Measurements from ENCODE around the gene TERT. TPM values are rescaled to one million over a fixed set of nuclear protein-coding genes. Genes with fewer than 3 reads are reported as not detected.

The TERT gene
- total and polyA plus RNA-seq, 12 donors = 0.29 TPM; not detected in 11

DNA sequence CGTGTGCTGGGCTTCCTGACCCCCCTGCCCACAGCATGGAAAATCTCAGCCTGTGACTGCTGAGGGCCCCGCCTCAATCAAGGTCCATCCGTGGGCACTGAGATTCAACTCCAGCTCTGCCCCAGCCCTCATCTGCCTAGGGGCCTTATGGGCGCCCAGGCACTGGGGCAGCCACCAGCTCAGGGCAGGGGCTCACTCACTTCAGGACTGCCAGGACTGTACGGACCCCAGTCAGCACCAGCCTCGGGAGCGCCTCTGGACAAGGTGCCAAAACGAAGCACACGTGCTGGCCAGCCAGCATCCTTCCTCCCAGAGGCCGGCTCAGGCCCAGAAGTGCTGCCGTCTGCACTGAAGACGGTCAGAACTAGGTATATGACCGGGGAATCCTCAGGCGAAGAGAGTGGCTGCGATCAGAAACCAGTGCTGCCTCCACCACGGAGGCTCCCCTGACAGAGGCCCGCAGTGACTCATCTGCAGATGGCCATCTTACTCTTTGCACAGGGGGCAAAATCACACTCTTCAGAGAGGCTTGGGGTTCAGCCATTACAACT lies 30.4 kb upstream of the TERT start:
- TF ChIP-seq POLR2A (IDR thresholded peaks at IDR 0.05) (no peak), CTCF (IDR thresholded peaks at IDR 0.05) (no peak)
- H3K4me3 ChIP-seq = no peak overlapping the region
- intact Hi-C loops (cut with DNase I) = no loop called here
- 82 to 94% (median 91%) methylated on average over 3 to 17 of the region's 17 CpGs for WGBS, 4 donors
- H3K27me3 ChIP-seq = no peaks in the 10 kb centered on the region
- H3K4me1 ChIP-seq (replicated peaks in 1 of 2) = no peaks in the 10 kb centered on the region
- peaks cover 0 to 56% of the 10 kb centered on the region in 2 donors for H3K36me3 ChIP-seq (replicated peaks in 1 of 2)
- no peaks in the 10 kb centered on the region for H3K9me3 ChIP-seq (replicated peaks in 1 of 3)
- no peak overlapping the region for H3K27ac ChIP-seq
- peak in 1 of 7 donors; percentile 17 for DNase-seq

GRCh38 chr5:1324719-1325190 lies 29.9 kb upstream of the TERT start:
- peak in 1 of 7 donors; percentile 16 for DNase-seq
- 84 to 94% (median 93%) methylated on average over 12 to 17 of the region's 17 CpGs for WGBS, 4 donors
- Histone ChIP-seq H3K27ac (no peak overlapping the region), H3K9me3 (replicated peaks in 1 of 3) (no peaks in the 10 kb centered on the region), H3K27me3 (no peaks in the 10 kb centered on the region), H3K4me3 (no peak overlapping the region), H3K4me1 (replicated peaks in 1 of 2) (no peaks in the 10 kb centered on the region), H3K36me3 (replicated peaks in 1 of 2) (peaks cover 0 to 56% of the 10 kb centered on the region in 2 donors)
- intact Hi-C loops (cut with DNase I) = no loop called here
- TF ChIP-seq CTCF (IDR thresholded peaks at IDR 0.05) (no peak), POLR2A (IDR thresholded peaks at IDR 0.05) (no peak)

GRCh38 chr5:1324301-1324700 lies 29.4 kb upstream of the TERT start:
- intact Hi-C loops (cut with DNase I) = no loop called here
- TF ChIP-seq CTCF (IDR thresholded peaks at IDR 0.05) (no peak), POLR2A (IDR thresholded peaks at IDR 0.05) (no peak)
- DNase-seq = peak in 1 of 7 donors; percentile 8
- Histone ChIP-seq H3K4me3 (no peak overlapping the region), H3K4me1 (replicated peaks in 1 of 2) (no peaks in the 10 kb centered on the region), H3K36me3 (replicated peaks in 1 of 2) (peaks cover 0 to 61% of the 10 kb centered on the region in 2 donors), H3K27me3 (no peaks in the 10 kb centered on the region), H3K9me3 (replicated peaks in 1 of 3) (no peaks in the 10 kb centered on the region), H3K27ac (no peak overlapping the region)
- whole genome bisulfite sequencing, 4 donors = 94 to 99% (median 96%) methylated on average over 15 of the region's 15 CpGs

DNA sequence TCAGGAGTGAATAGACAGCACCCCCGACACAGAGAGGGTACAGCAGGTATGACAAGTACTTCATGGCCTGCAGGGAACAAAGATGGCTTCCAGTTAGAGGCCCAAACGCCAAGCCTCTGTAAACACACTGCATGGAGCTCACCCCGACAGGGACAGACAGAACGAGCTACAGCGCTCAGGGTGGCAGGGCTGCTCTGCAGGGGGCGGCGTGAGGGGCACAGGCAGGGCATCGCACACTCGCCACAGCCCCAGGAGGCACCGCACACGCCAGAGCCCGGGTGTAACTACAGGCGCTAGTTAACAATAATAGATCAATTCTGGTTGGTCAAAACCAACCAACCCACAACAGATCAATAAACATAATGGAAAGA lies 28.9 kb upstream of the TERT start:
- TF ChIP-seq CTCF (IDR thresholded peaks at IDR 0.05) = no peak
- Histone ChIP-seq H3K4me1 (replicated peaks in 1 of 2) (no peaks in the 10 kb centered on the region), H3K36me3 (replicated peaks in 1 of 2) (peaks cover 0 to 64% of the 10 kb centered on the region in 2 donors), H3K27ac (no peak overlapping the region), H3K9me3 (replicated peaks in 1 of 3) (no peaks in the 10 kb centered on the region), H3K4me3 (no peak overlapping the region), H3K27me3 (no peaks in the 10 kb centered on the region)
- DNase-seq = peak in 1 of 7 donors; percentile 8
- intact Hi-C loops (cut with DNase I) = no loop called here
- 93 to 99% (median 96%) methylated on average over 12 to 13 of the region's 13 CpGs for WGBS, 4 donors
